Measurements from ENCODE around the gene ADH7. TPM values are rescaled to one million over a fixed set of nuclear protein-coding genes. Genes with fewer than 3 reads are reported as not detected.

The ADH7 gene
- total and polyA plus RNA-seq, 2 experiments from 2014 or later: not detected

DNA sequence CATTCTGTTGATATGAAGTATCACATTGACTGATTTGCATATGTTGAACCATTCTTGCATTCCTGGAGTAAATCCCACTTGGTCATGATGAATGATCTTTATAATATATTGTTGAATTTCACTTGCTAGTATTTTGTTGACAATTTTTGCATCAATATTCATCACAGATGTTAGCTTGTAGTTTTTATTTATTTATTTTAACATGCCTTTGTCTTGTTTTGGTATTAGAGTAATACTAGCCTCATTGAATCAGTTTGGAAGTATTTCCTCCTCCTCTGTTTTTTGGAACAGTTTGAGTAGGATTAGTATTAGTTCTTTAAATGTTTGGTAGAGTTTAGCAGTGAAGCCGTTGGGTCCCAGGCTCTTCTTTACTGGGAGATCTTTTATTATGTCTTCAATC, 68.7 kb downstream of the ADH7 start:
- TF ChIP-seq EZH2 (IDR thresholded peaks at IDR 0.05; ENCODE audit: insufficient read depth, poor library complexity, severe bottlenecking) (no peak), EZH2phosphoT487 (IDR thresholded peaks at IDR 0.05; ENCODE audit: insufficient read depth, low read depth) (no peak)
- no peaks in the 10 kb centered on the region for H4K20me1 ChIP-seq (ENCODE audit: insufficient read depth)
- 35 to 45% methylated on average over 1 of the region's 1 CpG for WGBS, 2 experiments (ENCODE audit: low coverage in 1 of 2, low lambda C conversion rate in 2 of 2, missing lambda C conversion rate in 2 of 2)

DNA sequence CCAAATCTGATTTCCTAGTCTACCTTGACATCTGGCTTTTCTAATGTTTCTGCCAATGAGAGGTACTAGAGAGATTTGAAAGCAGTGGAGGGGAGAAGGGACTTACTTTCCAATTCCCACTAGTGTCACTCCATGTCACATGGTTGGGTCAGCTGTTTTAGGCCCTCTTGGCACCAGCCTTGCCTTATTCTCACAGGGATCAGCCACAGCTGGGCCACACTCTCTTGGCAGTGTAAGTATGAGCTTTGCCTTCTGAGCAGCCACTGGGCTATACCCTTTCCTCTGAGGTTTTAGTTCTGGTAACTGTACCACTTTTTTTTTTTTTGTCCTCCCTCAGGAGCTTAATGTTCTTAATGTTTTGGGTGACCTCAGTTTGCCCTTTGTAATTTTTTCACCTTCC, 72.4 kb downstream of the ADH7 start:
- no peak for TF ChIP-seq EZH2 (IDR thresholded peaks at IDR 0.05; ENCODE audit: insufficient read depth, poor library complexity, severe bottlenecking)
- no peak for TF ChIP-seq EZH2phosphoT487 (IDR thresholded peaks at IDR 0.05; ENCODE audit: insufficient read depth, low read depth)
- H3K9ac ChIP-seq: no peak overlapping the region
- no peaks in the 10 kb centered on the region for H4K20me1 ChIP-seq (ENCODE audit: insufficient read depth)
- no peaks in the 10 kb centered on the region for H3K9me2 ChIP-seq (ENCODE audit: insufficient read depth)
- DNase-seq: no peak
- in situ Hi-C loops (cut with MboI): no loop called here
- no peaks in the 10 kb centered on the region for H3K27me3 ChIP-seq (replicated peaks; ENCODE audit: insufficient read depth)
- H3K27ac ChIP-seq: no peak overlapping the region
- no peak overlapping the region for H3K4me3 ChIP-seq
- H3K79me2 ChIP-seq (ENCODE audit: insufficient read depth): no peaks in the 10 kb centered on the region
- H3K4me1 ChIP-seq (ENCODE audit: insufficient read depth): peaks cover 13% of the 10 kb centered on the region; the same call in 1 of the 2 replicates
- H3K9me3 ChIP-seq (ENCODE audit: low read depth): no peaks in the 10 kb centered on the region
- no peak overlapping the region for H3K4me2 ChIP-seq (ENCODE audit: unreplicated experiment)
- H2AFZ ChIP-seq: no peak overlapping the region
- H3K36me3 ChIP-seq (ENCODE audit: low read depth): no peaks in the 10 kb centered on the region
- H3F3A ChIP-seq (ENCODE audit: insufficient read depth): no peaks in the 10 kb centered on the region

More for the DNA sequence above, 68.7 kb downstream of the ADH7 start:
- no peaks in the 10 kb centered on the region for H3K36me3 ChIP-seq (ENCODE audit: low read depth)
- in situ Hi-C loops (cut with MboI): no loop called here
- no peak overlapping the region for H3K4me2 ChIP-seq (ENCODE audit: unreplicated experiment)
- no peak overlapping the region for H3K9ac ChIP-seq
- no peak overlapping the region for H3K27ac ChIP-seq
- H2AFZ ChIP-seq: no peak overlapping the region
- H3K9me2 ChIP-seq (ENCODE audit: insufficient read depth): no peaks in the 10 kb centered on the region
- H3F3A ChIP-seq (ENCODE audit: insufficient read depth): no peaks in the 10 kb centered on the region
- peaks cover 8% of the 10 kb centered on the region; the same call in 1 of the 2 replicates for H3K4me1 ChIP-seq (ENCODE audit: insufficient read depth)
- H3K79me2 ChIP-seq (ENCODE audit: insufficient read depth): no peaks in the 10 kb centered on the region
- H3K27me3 ChIP-seq (replicated peaks; ENCODE audit: insufficient read depth): no peaks in the 10 kb centered on the region
- H3K4me3 ChIP-seq: no peak overlapping the region
- H3K9me3 ChIP-seq (ENCODE audit: low read depth): no peaks in the 10 kb centered on the region
- no peak for DNase-seq

Other genes starting within 250 kb of the ADH7 start
- gene ADH6, start 216.1 kb downstream of the ADH7 start, total RNA-seq (2014; rRNA removed; shearing (Covaris generic)): not detected in 2 replicates
- not detected in 2 replicates for gene ADH6, start 216.1 kb downstream of the ADH7 start, polyA plus RNA-seq (2016; fragmentation: Nextera tagmentation; extraction: Ambion mirVana)
- not detected in 2 replicates for gene ADH1A, start 144.4 kb downstream of the ADH7 start, total RNA-seq (2014; rRNA removed; shearing (Covaris generic))
- gene ADH1A, start 144.4 kb downstream of the ADH7 start, polyA plus RNA-seq (2016; fragmentation: Nextera tagmentation; extraction: Ambion mirVana): not detected in 2 replicates
- not detected in 2 replicates for gene ADH1B, start 113.9 kb downstream of the ADH7 start, total RNA-seq (2014; rRNA removed; shearing (Covaris generic))
- 0.15 TPM in 1 of 2 replicates, not detected in the other for gene ADH1B, start 113.9 kb downstream of the ADH7 start, polyA plus RNA-seq (2016; fragmentation: Nextera tagmentation; extraction: Ambion mirVana)
- gene ADH1C, start 82.6 kb downstream of the ADH7 start, total RNA-seq (2014; rRNA removed; shearing (Covaris generic)): not detected in 2 replicates
- not detected in 2 replicates for gene ADH1C, start 82.6 kb downstream of the ADH7 start, polyA plus RNA-seq (2016; fragmentation: Nextera tagmentation; extraction: Ambion mirVana)
- not detected in 2 replicates for gene C4orf17, start 75.7 kb upstream of the ADH7 start, total RNA-seq (2014; rRNA removed; shearing (Covaris generic))
- not detected in 2 replicates for gene C4orf17, start 75.7 kb upstream of the ADH7 start, polyA plus RNA-seq (2016; fragmentation: Nextera tagmentation; extraction: Ambion mirVana)
- 1.6 and 5.3 TPM in 2 replicates for gene TRMT10A, start 128.7 kb upstream of the ADH7 start, total RNA-seq (2014; rRNA removed; shearing (Covaris generic))
- gene TRMT10A, start 128.7 kb upstream of the ADH7 start, polyA plus RNA-seq (2016; fragmentation: Nextera tagmentation; extraction: Ambion mirVana): 3.8 and 6.3 TPM in 2 replicates
- gene MTTP, start 139.5 kb upstream of the ADH7 start, total RNA-seq (2014; rRNA removed; shearing (Covaris generic)): not detected in 2 replicates
- not detected in 2 replicates for gene MTTP, start 139.5 kb upstream of the ADH7 start, polyA plus RNA-seq (2016; fragmentation: Nextera tagmentation; extraction: Ambion mirVana)
- gene C4orf54, start 222.5 kb upstream of the ADH7 start, total RNA-seq (2014; rRNA removed; shearing (Covaris generic)): not detected in 2 replicates
- gene C4orf54, start 222.5 kb upstream of the ADH7 start, polyA plus RNA-seq (2016; fragmentation: Nextera tagmentation; extraction: Ambion mirVana): not detected in 2 replicates

All from GM23248 (cell line).